NT2/D1 (cell line): ENCODE data around the gene ELFN2.

Source experiments
- SUZ12 ChIP-seq: IDR thresholded peaks from 2 replicates; pipeline ENCODE4 v1.6.1; 2011; ENCODE audit not compliant: insufficient read length, insufficient read depth; ENCODE audit errors: extremely low read depth
- ZNF274 ChIP-seq: IDR thresholded peaks from 2 replicates; pipeline ENCODE4 v1.6.1; 2011; ENCODE audit warnings: mild to moderate bottlenecking, low read depth, low read length

DNA sequence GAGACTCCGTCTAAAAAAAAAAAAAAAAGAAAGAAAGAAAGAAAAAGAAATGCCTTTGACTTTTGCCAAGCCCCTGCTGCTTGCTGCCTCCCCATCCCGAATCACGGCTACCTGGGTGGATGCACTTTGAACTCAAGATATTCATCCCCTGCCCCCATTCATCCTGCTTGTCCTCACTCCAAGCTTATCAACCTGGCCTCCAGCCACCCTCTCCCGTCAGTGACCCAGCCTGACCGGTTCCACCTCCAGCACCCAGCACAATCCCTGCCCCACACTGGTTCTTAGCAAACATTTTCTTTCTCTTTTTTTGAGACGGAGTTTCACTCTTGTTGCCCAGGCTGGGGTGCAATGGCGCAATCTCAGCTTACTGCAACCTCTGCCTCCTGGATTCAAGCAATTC lies 100.6 kb downstream of the ELFN2 start:
- TF ChIP-seq SUZ12 = no peak
- no peak for TF ChIP-seq ZNF274
